ENCODE measurements around the gene SEMA6A.
"Not testable (repeated sequence)": the region's sequence is repeated elsewhere in the genome, so short reads cannot be mapped to it uniquely, and the experiment has no call there.

Gene SEMA6A

DNA sequence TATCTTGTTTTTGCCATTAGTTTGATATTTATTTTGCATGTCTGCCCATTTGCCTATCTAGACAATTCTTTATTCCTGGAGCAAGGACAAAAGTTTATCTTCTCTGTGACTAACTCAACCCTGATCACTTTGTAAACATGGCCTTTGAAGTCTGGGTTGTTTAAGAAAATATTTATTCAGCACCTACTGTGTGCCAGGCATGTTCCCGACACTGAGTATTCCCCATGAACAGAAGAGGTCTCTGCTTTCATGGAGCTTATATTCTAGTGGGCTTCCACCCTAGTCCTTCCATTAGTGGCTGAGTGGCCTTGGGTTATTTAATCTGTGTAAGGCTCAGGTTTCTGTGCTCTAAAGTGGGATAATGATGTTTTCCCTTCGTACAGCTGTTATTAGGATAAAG, 49.7 kb downstream of the SEMA6A start:
- no peak for DNase-seq (ENCODE audit: low read depth in 2 of 2, low spot score in 1 of 2)

- no peak for DNase-seq (ENCODE audit: low read depth in 2 of 2, low spot score in 1 of 2)
Measured at GRCh38 chr5:116524051-116524904, 50.3 kb downstream of the SEMA6A start.

- not testable (repeated sequence) for DNase-seq (ENCODE audit: low read depth in 2 of 2, low spot score in 1 of 2)
Measured at GRCh38 chr5:116523182-116523581, 51.4 kb downstream of the SEMA6A start.

GRCh38 chr5:116522356-116523136, 52.1 kb downstream of the SEMA6A start:
- no peak for DNase-seq (ENCODE audit: low read depth in 2 of 2, low spot score in 1 of 2)

DNA sequence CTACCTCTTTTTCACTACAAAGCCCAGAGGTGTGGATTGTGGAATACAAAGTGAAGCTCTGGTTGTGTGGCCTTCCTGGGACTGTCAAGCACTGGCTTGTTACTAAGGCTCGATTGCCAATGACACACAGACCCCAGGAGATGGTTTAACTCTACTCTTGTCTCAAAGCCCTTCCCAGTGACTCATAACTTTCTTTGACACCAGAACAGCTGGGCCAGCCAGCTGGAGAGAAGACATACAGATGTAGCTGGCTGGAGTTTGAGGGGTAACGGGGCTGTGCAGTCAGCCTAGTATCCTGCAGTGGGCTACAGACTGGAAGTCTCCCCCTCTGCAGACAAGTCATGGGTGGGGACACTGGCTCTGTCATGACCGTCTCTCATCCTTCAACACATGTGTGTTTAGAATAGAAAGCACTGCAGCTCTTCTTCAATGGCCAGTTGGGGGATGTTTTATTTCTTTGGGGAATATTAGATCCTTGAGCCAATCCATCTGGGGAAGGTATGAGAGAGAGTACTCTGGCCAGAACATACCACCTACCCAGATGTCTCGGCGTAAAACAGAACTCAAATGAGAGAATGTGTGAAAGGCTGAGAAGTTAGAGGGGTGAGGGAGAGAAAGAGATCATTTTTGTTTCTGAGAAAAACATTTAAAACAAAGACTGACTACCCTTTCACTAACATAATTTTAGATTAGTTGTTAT, 53.3 kb downstream of the SEMA6A start:
- DNase-seq (ENCODE audit: low read depth in 2 of 2, low spot score in 1 of 2): no peak

GRCh38 chr5:116520771-116521170, 53.9 kb downstream of the SEMA6A start:
- DNase-seq (ENCODE audit: low read depth in 2 of 2, low spot score in 1 of 2): no peak

GRCh38 chr5:116518423-116518822, 56.2 kb downstream of the SEMA6A start:
- no peak for DNase-seq (ENCODE audit: low read depth in 2 of 2, low spot score in 1 of 2)

- no peak for DNase-seq (ENCODE audit: low read depth in 2 of 2, low spot score in 1 of 2)
Measured at GRCh38 chr5:116517488-116517887, 57.1 kb downstream of the SEMA6A start.

DNA sequence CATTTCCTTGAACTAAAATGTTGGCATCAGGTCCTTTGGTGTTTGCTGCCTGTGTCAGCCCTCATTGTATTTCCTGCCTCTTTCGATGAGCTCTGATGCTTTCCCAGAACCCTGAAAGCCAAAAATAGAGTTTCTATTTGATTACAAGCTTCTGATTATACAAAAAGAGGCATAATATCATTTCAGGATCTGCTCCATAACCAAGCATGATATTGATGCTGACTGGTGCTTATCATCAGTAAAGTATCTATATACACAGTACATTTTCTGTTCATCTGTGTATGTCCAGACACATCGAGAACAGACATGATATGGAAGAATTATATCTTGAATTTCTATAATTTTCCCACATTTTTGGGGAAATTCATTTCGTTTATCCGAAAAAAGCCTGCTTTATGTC, 58.6 kb downstream of the SEMA6A start:
- no peak for DNase-seq (ENCODE audit: low read depth in 2 of 2, low spot score in 1 of 2)

DNA sequence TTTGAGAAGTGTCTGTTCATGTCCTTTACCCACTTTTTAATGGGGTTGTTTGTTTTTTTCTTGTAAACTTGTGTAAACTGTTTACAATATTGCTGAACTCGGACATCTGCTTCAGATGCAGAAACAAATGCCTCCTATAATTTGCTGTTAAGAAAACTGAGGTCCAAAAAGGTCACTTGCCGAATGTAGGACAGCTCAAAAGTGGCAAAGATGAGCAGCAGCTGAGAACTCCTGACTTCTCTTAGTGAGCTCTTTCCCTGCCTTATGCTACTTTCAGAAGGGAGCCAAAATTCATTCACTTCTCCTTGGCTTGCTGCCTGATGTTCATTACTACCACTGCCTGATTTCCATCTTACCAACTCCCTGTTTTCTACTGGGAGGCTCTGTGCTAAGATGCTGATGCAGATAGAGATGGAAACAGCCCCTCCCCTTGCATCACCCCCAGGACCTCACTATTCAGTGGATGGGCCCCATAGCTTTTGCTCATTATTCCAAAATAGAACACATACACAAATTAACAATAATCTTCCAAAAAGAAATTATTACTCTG, 60.1 kb downstream of the SEMA6A start:
- no peak for DNase-seq (ENCODE audit: low read depth in 2 of 2, low spot score in 1 of 2)

DNA sequence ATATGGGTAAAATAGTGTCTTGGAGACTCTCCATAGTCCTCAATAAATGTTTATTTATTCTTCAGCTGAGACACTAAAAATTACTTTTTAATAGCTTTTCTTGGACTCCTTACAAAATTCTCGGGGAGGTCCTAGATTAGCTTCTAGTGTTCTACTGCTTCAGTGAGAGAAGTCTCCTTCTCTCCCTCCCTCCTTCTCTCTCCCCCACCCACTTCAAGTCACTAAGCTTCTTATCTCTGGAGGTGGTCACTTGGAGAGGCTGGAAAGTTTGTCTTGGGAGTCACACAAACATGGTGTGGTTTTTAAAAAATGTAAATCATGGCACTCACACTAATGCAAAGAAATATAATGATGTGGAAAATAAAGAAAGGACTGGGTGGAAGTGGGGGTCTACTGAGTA, 64.1 kb downstream of the SEMA6A start:
- DNase-seq (ENCODE audit: low read depth in 2 of 2, low spot score in 1 of 2): no peak

GRCh38 chr5:116509483-116510244, 65.0 kb downstream of the SEMA6A start:
- DNase-seq (ENCODE audit: low read depth in 2 of 2, low spot score in 1 of 2): no peak

GRCh38 chr5:116508835-116509234, 65.8 kb downstream of the SEMA6A start:
- no peak for DNase-seq (ENCODE audit: low read depth in 2 of 2, low spot score in 1 of 2)

- no peak for DNase-seq (ENCODE audit: low read depth in 2 of 2, low spot score in 1 of 2)
Measured at GRCh38 chr5:116507941-116508655, 66.5 kb downstream of the SEMA6A start.

DNA sequence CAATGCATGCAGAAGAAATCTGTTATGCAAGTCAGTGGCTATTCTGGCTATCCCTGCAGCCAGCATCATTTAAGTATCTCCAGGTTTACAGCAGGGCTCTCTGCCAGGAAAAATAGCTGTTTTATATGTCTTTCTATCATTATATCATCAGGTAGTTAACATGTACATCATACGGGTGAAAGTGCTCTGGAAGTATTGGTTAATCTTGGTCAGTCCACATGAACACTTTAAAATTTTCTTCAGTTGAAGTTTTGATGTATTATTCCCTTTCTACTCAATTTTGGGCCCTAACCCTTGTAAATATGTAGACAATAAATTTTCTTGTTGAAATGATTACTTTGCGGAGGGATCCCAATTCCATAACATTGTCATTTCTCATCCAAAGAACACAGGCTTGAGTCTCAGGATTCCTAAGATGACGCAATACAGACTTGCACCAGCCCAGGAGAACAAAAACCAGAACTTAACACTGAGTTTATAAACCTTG, 67.5 kb downstream of the SEMA6A start:
- DNase-seq (ENCODE audit: low read depth in 2 of 2, low spot score in 1 of 2): no peak

- DNase-seq (ENCODE audit: low read depth in 2 of 2, low spot score in 1 of 2): no peak
Measured at GRCh38 chr5:116506488-116506887, 68.1 kb downstream of the SEMA6A start.

DNA sequence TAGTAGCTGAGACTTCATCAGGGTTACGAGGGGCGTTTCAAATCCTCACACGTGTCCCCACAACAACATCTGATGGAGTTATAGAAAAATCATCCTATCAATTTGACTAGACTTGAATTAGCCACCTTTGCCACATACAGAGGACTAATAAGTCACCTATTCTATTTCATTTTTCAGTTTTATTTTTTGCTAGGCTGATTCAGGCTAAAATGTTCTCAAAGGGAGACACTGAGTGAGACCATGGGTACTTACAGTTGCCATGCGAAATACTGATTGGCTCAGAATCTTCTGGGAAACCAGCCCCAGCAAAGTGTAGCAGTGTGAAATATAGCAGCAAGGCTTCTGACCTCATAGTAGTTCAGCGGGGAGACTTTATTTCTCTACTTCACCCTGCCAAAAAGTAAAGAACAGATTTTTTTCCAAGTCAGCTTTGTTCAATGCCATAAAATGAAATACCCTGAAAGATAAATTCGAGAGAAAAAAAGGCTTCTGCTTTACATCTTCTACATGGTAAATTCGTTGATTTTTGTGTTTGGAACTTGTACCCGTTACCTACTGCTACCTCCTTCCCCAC, 69.9 kb downstream of the SEMA6A start:
- DNase-seq (ENCODE audit: low read depth in 2 of 2, low spot score in 1 of 2): no peak

DNA sequence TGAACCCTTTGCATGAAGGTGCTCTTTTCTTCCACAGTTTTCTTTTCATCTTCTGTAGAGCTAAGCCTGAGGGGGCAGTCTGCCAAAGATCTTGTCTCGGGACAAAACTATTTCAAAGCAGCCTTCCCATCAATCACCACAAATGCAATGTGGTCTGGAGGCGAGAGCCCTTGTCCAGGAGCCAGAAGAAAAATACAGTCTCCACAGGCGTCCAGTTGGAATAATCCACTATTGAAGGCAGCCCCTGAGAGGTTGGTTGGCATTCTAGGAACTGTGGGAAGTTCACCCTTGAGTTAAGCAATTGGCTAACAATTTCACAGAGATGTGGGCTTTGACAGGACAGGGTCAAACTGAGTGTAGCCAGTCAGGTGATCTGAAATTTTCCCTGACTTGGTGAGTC, 72.0 kb downstream of the SEMA6A start:
- no peak for DNase-seq (ENCODE audit: low read depth in 2 of 2, low spot score in 1 of 2)

DNA sequence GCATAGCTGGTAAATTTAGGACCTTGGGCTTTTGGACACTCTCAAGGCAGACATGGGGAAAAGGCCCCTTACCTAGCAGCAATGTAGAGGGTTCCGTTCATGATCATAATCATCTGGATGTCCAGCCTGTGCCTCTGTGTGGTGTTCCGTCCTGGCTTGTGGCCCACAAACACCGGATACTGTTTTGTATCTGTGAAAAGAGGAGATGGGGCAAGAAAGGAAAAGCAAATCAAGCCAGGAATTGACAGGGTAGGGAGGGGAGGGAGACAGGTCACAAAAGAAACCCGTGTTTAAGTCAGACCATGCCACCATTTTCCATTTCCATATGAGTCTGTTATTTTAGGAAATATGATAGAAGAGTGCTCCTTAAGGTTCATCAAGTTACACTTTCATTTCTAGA, 72.5 kb downstream of the SEMA6A start:
- DNase-seq (ENCODE audit: low read depth in 2 of 2, low spot score in 1 of 2): no peak
